ENCODE results near the gene ADPRM. TPM values are rescaled to one million over a fixed set of nuclear protein-coding genes. Genes with fewer than 3 reads are reported as not detected.

ADPRM gene
- total RNA-seq, 2 experiments from 2014 or later, result 13.0 to 13.6 TPM

DNA sequence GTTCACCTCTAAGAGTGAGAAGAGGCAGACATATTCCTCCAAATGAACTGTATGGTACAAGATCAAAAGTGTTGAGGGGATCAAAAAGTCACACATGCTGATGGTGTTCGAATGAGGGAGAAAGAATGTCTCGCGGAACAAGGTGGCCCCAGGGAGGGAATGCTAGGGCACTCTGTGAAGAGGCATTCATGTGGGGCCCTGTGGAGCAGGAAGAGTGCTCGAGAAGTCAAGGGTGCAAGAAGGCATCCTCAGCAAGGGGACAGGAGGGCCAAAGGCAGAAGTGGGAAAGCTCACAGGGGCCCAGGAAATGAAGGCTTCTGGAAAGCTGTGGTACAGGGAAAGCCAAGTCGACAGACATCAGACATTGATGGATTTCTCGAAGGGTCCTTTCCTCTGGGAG lies 34.2 kb upstream of the ADPRM start:
- POLR2A ChIA-PET, result no interaction called here

DNA sequence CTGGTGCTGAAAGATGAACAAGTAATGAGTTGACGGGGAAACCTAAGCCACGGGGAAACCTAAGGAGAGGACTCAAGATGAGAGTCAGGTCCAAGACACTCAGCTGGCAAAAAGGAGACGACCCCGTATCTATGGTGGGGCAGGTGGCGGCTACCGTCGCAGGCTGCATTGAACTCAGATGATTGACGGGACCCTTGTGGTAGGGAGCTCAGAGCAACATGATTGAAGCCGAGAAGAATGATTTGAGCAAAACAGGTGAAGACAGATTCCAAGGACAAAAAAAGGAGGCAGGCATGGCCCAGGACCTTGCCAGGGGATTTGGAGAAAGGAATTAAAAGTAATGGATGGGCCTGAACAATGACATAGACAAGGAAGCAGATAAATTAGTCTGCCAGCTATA lies 32.8 kb upstream of the ADPRM start:
- POLR2A ChIA-PET, result interaction anchor here (0.5 kb wide), 1 partner anchor 36 kb away, joined by 3 read pairs; no protein-coding TSS in a partner anchor

More for the DNA sequence above, 34.2 kb upstream of the ADPRM start:
- CTCF ChIA-PET, result interaction anchor here (1.1 to 1.6 kb wide), 2 partner anchors 17 to 34 kb away, joined by 3 to 4 read pairs; no protein-coding TSS in a partner anchor
- TF ChIP-seq, protein P1, sequence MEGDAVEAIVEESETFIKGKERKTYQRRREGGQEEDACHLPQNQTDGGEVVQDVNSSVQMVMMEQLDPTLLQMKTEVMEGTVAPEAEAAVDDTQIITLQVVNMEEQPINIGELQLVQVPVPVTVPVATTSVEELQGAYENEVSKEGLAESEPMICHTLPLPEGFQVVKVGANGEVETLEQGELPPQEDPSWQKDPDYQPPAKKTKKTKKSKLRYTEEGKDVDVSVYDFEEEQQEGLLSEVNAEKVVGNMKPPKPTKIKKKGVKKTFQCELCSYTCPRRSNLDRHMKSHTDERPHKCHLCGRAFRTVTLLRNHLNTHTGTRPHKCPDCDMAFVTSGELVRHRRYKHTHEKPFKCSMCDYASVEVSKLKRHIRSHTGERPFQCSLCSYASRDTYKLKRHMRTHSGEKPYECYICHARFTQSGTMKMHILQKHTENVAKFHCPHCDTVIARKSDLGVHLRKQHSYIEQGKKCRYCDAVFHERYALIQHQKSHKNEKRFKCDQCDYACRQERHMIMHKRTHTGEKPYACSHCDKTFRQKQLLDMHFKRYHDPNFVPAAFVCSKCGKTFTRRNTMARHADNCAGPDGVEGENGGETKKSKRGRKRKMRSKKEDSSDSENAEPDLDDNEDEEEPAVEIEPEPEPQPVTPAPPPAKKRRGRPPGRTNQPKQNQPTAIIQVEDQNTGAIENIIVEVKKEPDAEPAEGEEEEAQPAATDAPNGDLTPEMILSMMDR (IDR thresholded peaks at IDR 0.05), result no peak
- intact Hi-C loops (cut with micrococcal nuclease), result no loop called here
- Mint-ChIP-seq H3K27me3 (no peaks in the 10 kb centered on the region), H3K27ac (no peak overlapping the region), H3K4me1 (ENCODE audit: low read depth) (no peaks in the 10 kb centered on the region), H3K4me3 (no peak overlapping the region), H3K36me3 (ENCODE audit: low read depth) (peaks cover 3% of the 10 kb centered on the region), H3K9me3 (no peaks in the 10 kb centered on the region)
- ATAC-seq (no peak), DNase-seq (no peak)

DNA sequence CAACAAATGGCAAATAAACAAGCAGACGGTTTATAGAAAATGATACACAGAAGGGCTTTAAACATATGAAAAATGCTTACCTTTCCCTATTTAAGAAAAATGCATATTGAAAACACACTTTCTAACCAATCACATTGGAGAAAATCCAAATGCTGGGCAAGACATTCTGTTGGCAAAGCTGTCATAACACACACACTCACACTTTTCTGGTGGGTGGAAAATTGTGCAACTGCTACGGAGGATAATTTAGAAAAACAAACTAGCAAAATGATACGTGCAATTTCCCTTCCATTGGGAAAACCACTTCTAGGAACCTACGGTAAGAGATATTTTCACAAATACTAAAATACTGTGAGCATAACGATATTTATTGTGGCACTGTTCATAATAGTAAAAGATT lies 30.5 kb upstream of the ADPRM start:
- Mint-ChIP-seq H3K4me1 (ENCODE audit: low read depth) (no peaks in the 10 kb centered on the region), H3K9me3 (no peaks in the 10 kb centered on the region), H3K4me3 (no peak overlapping the region), H3K27me3 (no peaks in the 10 kb centered on the region), H3K27ac (no peak overlapping the region), H3K36me3 (ENCODE audit: low read depth) (peaks cover 1% of the 10 kb centered on the region)
- POLR2A ChIA-PET, result no interaction called here
- intact Hi-C loops (cut with micrococcal nuclease), result no loop called here
- DNase-seq (no peak), ATAC-seq (no peak)
- CTCF ChIA-PET, result no interaction called here
- TF ChIP-seq, protein P1 (IDR thresholded peaks at IDR 0.05), result no peak

More for the DNA sequence above, 32.8 kb upstream of the ADPRM start:
- intact Hi-C loops (cut with micrococcal nuclease), result no loop called here
- DNase-seq, result no peak
- no peak for ATAC-seq
- Mint-ChIP-seq H3K9me3 (no peaks in the 10 kb centered on the region), H3K27me3 (no peaks in the 10 kb centered on the region), H3K4me1 (ENCODE audit: low read depth) (no peaks in the 10 kb centered on the region), H3K36me3 (ENCODE audit: low read depth) (peaks cover 1% of the 10 kb centered on the region), H3K4me3 (no peak overlapping the region), H3K27ac (no peak overlapping the region)
- TF ChIP-seq, protein P1 (IDR thresholded peaks at IDR 0.05), result no peak
- CTCF ChIA-PET, result interaction anchor here (0.9 to 1.6 kb wide), 2 partner anchors 8 to 35 kb away, joined by 3 to 4 read pairs; no protein-coding TSS in a partner anchor

DNA sequence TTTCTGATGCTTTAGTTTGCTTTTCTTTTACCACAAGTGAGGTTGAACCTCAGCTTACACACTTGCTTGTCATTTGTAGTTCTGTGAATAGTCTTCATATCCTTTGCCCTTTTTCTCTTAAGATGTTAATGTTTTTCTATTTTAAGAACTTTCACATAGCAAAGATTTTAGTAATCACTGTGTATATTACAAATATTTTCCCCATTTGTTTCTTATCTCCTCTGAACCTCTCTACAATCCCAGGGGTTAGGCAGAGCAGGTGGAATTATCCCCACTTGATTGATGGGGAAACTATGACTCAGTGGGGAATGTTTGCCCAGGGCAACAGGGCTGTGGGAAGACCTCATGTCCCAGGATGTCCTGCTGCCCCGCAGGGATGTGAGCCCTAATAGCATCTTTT lies 28.6 kb upstream of the ADPRM start:
- Mint-ChIP-seq H3K36me3 (ENCODE audit: low read depth) (peaks cover 2% of the 10 kb centered on the region), H3K4me3 (no peak overlapping the region), H3K9me3 (no peaks in the 10 kb centered on the region), H3K27me3 (no peaks in the 10 kb centered on the region), H3K4me1 (ENCODE audit: low read depth) (no peaks in the 10 kb centered on the region), H3K27ac (no peak overlapping the region)
- TF ChIP-seq, protein P1 (IDR thresholded peaks at IDR 0.05), result no peak
- ATAC-seq (no peak), DNase-seq (no peak)
- intact Hi-C loops (cut with micrococcal nuclease), result loop anchor here (2.0 kb wide), 1 partner anchor 30 kb away; no protein-coding TSS in a partner anchor
- POLR2A ChIA-PET, result no interaction called here
- CTCF ChIA-PET, result interaction anchor here (2.6 kb wide), 1 partner anchor 23 kb away, joined by 11 read pairs; no protein-coding TSS in a partner anchor

DNA sequence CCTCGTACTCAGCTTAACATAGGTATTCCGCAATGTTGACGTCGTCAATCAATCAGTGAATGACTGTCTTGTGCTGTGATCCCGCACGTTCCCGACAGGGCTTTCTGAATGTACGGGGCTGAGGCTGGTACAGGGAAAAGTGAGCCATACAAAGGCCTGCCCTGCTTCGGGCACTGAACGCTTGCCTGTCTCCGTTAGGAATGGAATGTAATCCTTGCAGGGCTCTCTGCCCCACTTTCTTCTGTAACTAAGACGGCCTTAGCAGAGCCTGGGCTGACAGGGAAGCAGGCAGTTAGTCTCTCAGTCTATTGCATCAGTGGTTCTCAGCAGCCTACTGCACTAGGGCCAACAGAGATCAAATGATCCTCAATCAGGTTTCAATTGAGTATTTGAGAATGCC lies 24.1 kb upstream of the ADPRM start:
- CTCF ChIA-PET, result interaction anchor here (1.0 to 1.5 kb wide), 2 partner anchors 27 to 56 kb away, joined by 5 to 6 read pairs; no protein-coding TSS in a partner anchor
- DNase-seq (no peak), ATAC-seq (no peak)
- Mint-ChIP-seq H3K4me3 (no peak overlapping the region), H3K9me3 (no peaks in the 10 kb centered on the region), H3K27ac (no peak overlapping the region), H3K36me3 (ENCODE audit: low read depth) (peaks cover 19% of the 10 kb centered on the region), H3K4me1 (ENCODE audit: low read depth) (no peaks in the 10 kb centered on the region), H3K27me3 (no peaks in the 10 kb centered on the region)
- intact Hi-C loops (cut with micrococcal nuclease), result no loop called here
- POLR2A ChIA-PET, result interaction anchor here (0.9 kb wide), 1 partner anchor 10 kb away, joined by 3 read pairs; no protein-coding TSS in a partner anchor
- TF ChIP-seq, protein P1 (IDR thresholded peaks at IDR 0.05), result no peak

All from activated CD8-positive, alpha-beta T cell treated with anti-CD3 and anti-CD28 coated beads for 36 hours (primary cell).